SK-N-SH (cell line): Measurements from ENCODE around the gene SOX15. TPM values are rescaled to one million over a fixed set of nuclear protein-coding genes. Genes with fewer than 3 reads are reported as not detected.
A peak's percentile ranks its signal among the peaks of the same experiment; 100 is the strongest.

Experiments
- EZH2phosphoT487 ChIP-seq: fragments of 200-600 bp; sonication (generic); IDR thresholded peaks from 2 replicates; pipeline ENCODE4 v1.6.1; 2017; ENCODE audit warnings: low read depth, mixed run types, mild to moderate bottlenecking, antibody characterized with exemption, moderate library complexity, borderline replicate concordance
- FOSL2 ChIP-seq: IDR thresholded peaks from 2 replicates; pipeline ENCODE4 v1.4.0; 2012; ENCODE audit warnings: low read depth, mild to moderate bottlenecking, moderate library complexity, borderline replicate concordance
- JUND ChIP-seq: IDR thresholded peaks from 2 replicates; pipeline ENCODE4 v1.4.0; 2012
- MAX ChIP-seq: IDR thresholded peaks from 2 replicates; pipeline ENCODE4 v1.4.0; 2012; ENCODE audit warnings: low read depth
- MEF2A ChIP-seq: IDR thresholded peaks from 2 replicates; pipeline ENCODE4 v1.4.0; 2012; ENCODE audit warnings: low read depth, borderline replicate concordance
- MXI1 ChIP-seq: IDR thresholded peaks from 2 replicates; pipeline ENCODE4 v1.6.1; 2012; ENCODE audit warnings: mild to moderate bottlenecking, low read depth, low read length, improper control_type of control experiment
- NFIC ChIP-seq: IDR thresholded peaks from 2 replicates; pipeline ENCODE4 v1.4.0; 2012; ENCODE audit warnings: borderline replicate concordance
- NRF1 ChIP-seq: IDR thresholded peaks from 2 replicates; pipeline ENCODE4 v1.6.1; 2012; ENCODE audit warnings: low read depth, mild to moderate bottlenecking, low read length
- RAD21 ChIP-seq: IDR thresholded peaks from 2 replicates; pipeline ENCODE4 v1.6.1; 2012; ENCODE audit warnings: mild to moderate bottlenecking, low read length
- RFX5 ChIP-seq: IDR thresholded peaks from 2 replicates; pipeline ENCODE4 v1.6.1; 2012; ENCODE audit warnings: mild to moderate bottlenecking, improper control_type of control experiment, low read length
- SMC3 ChIP-seq: IDR thresholded peaks from 2 replicates; pipeline ENCODE4 v1.6.1; 2012; ENCODE audit warnings: low read depth, low read length, improper control_type of control experiment
- TAF1 ChIP-seq: IDR thresholded peaks from 2 replicates; pipeline ENCODE4 v1.6.1; 2012; ENCODE audit warnings: low read depth, mild to moderate bottlenecking, low read length, moderate library complexity, borderline replicate concordance
- TCF12 ChIP-seq: IDR thresholded peaks from 2 replicates; pipeline ENCODE4 v1.4.0; 2012
- TEAD4 ChIP-seq: IDR thresholded peaks from 2 replicates; pipeline ENCODE4 v1.4.0; 2012; ENCODE audit warnings: mild to moderate bottlenecking, borderline replicate concordance; ENCODE audit not compliant: insufficient read depth
- USF1 ChIP-seq: IDR thresholded peaks from 2 replicates; pipeline ENCODE4 v1.4.0; 2012; ENCODE audit warnings: low read depth, borderline replicate concordance
- YY1 ChIP-seq: IDR thresholded peaks from 2 replicates; pipeline ENCODE4 v1.4.0; 2012; ENCODE audit warnings: low read depth, mild to moderate bottlenecking
- polyA plus RNA-seq, 3 experiments: library from polyadenylated mRNA; depleted of rRNA; stranded (reverse); fragments of >200 nt; gene quantifications; 2 replicates each; pipeline ENCODE4 v1.2.3, GENCODE V29; 2012
- TF ChIP-seq, protein P1 (sequence below): fragments of 150-350 bp; IDR thresholded peaks from 2 replicates; pipeline ENCODE4 v1.6.1; 2016; ENCODE audit warnings: mild to moderate bottlenecking, low read depth, low read length
- TF ChIP-seq, protein P2 (sequence below): fragments of 200-600 bp; sonication (generic); IDR thresholded peaks from 2 replicates; pipeline ENCODE4 v1.6.1; 2017; ENCODE audit warnings: antibody characterized with exemption, mild to moderate bottlenecking, moderate library complexity

SOX15 gene
- polyA plus RNA-seq, 1 of the 3 experiments (the other 2 are of a cell fraction), result 1.3 TPM

GRCh38 chr17:7589204-7589868 is 558 bp downstream of the SOX15 start (continued):
- TF ChIP-seq, protein P1, sequence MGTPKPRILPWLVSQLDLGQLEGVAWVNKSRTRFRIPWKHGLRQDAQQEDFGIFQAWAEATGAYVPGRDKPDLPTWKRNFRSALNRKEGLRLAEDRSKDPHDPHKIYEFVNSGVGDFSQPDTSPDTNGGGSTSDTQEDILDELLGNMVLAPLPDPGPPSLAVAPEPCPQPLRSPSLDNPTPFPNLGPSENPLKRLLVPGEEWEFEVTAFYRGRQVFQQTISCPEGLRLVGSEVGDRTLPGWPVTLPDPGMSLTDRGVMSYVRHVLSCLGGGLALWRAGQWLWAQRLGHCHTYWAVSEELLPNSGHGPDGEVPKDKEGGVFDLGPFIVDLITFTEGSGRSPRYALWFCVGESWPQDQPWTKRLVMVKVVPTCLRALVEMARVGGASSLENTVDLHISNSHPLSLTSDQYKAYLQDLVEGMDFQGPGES, result no peak
- TF ChIP-seq RFX5, result no peak
- peak; percentile 23; the same call in 1 of the 2 replicates for TF ChIP-seq TAF1
- no peak for TF ChIP-seq NRF1
- TF ChIP-seq MEF2A, result no peak
- TF ChIP-seq EZH2phosphoT487, result no peak
- TF ChIP-seq RAD21, result peak; percentile 61
- no peak for TF ChIP-seq YY1
- no peak for TF ChIP-seq NFIC
- TF ChIP-seq SMC3, result peak; percentile 56
- no peak for TF ChIP-seq TCF12
- peak; percentile 52 for TF ChIP-seq MAX
- TF ChIP-seq MXI1, result no peak
- TF ChIP-seq, protein P2, sequence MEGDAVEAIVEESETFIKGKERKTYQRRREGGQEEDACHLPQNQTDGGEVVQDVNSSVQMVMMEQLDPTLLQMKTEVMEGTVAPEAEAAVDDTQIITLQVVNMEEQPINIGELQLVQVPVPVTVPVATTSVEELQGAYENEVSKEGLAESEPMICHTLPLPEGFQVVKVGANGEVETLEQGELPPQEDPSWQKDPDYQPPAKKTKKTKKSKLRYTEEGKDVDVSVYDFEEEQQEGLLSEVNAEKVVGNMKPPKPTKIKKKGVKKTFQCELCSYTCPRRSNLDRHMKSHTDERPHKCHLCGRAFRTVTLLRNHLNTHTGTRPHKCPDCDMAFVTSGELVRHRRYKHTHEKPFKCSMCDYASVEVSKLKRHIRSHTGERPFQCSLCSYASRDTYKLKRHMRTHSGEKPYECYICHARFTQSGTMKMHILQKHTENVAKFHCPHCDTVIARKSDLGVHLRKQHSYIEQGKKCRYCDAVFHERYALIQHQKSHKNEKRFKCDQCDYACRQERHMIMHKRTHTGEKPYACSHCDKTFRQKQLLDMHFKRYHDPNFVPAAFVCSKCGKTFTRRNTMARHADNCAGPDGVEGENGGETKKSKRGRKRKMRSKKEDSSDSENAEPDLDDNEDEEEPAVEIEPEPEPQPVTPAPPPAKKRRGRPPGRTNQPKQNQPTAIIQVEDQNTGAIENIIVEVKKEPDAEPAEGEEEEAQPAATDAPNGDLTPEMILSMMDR, result peak; percentile 83
- TF ChIP-seq USF1, result no peak
- TF ChIP-seq TEAD4, result no peak
- TF ChIP-seq FOSL2, result no peak
- TF ChIP-seq JUND, result no peak
